Upper lobe of right lung (tissue), 1 donor: ENCODE results near the gene CCSAP. TPM values are rescaled to one million over a fixed set of nuclear protein-coding genes. Genes with fewer than 3 reads are reported as not detected.

Source experiments
- ATAC-seq: fragments of 200-7000 bp; cut with Tn5 transposase; one replicate; pipeline ENCODE4 v1.9.1; 2020; ENCODE audit warnings: mild to moderate bottlenecking, moderate library complexity
- DNase-seq: peaks from one replicate; pipeline ENCODE4 v3.0.0-alpha.2; 2020
- H3K27ac ChIP-seq: fragments of 200-600 bp; one replicate; pipeline ENCODE4 v1.8.0; 2022
- H3K27me3 ChIP-seq: fragments of 200-600 bp; one replicate; pipeline ENCODE4 v1.8.0; 2022; ENCODE audit warnings: mild to moderate bottlenecking
- H3K36me3 ChIP-seq: fragments of 200-600 bp; one replicate; pipeline ENCODE4 v1.8.0; 2022
- H3K4me1 ChIP-seq: fragments of 200-600 bp; one replicate; pipeline ENCODE4 v1.8.0; 2022
- H3K4me3 ChIP-seq: fragments of 200-600 bp; one replicate; pipeline ENCODE4 v1.8.0; 2022; ENCODE audit warnings: mild to moderate bottlenecking
- H3K9me3 ChIP-seq: fragments of 200-600 bp; one replicate; pipeline ENCODE4 v1.8.0; 2022
- CTCF ChIP-seq: fragments of 200-600 bp; IDR thresholded peaks from one replicate; pipeline ENCODE4 v1.8.0; 2022; ENCODE audit warnings: antibody characterized with exemption
- intact Hi-C: fragments of 100-400 bp; cut with DNase I; formaldehyde crosslinking; loops from one replicate; pipeline ENCODE4 v1.11.0; 2022
- total RNA-seq: library from RNA; stranded (reverse); fragmentation: NEBNext Ultra II Directional; extraction: Animal tissue kit (Norgen Biotek cat#: 25700); gene quantifications from one replicate; pipeline ENCODE4 v1.2.1, GENCODE V29; 2021
- donor health status: DM: no; HTN: yes; CAD: no; lungs with severe emphysema.

The CCSAP gene
- total RNA-seq, 1 donor from 2014 or later, result 9.1 TPM

DNA sequence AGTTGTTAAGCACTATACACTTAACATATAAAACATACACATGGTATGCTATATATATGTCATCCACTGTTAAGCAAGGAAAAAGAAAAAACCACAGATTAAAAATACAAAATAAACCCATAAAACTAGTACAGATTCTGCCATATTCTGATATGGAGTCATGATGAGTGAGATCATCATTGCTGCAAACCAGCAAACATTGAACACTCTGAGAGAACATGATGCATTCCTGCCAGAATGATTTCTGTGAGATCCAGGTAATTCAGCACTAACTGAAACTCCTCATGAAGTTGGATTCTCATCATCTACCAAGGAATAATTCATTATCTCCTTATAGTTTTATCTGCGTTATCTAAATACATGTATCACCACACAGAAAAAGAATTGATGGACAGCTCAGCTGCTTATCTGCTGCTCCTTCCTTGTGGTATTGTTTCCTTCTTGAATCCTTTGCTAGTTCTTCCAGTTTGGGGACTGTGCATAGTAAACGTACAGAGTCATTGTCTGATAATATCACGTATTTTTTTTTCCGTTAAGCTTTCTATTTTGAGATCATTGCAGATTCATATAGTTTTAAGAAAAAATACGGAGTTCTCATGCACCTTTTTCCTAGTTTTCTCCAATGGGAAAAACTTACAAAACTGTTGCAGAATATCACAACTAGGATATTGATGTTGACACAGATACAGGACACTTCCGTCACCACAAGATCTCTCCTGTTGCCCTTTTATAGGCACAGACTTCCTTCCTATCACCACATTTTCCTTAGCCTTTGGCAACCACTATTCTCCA lies 62.6 kb downstream of the CCSAP start:
- no peaks in the 10 kb centered on the region for H3K36me3 ChIP-seq
- intact Hi-C loops, result no loop called here
- ATAC-seq, result no peak
- no peak for DNase-seq
- no peaks in the 10 kb centered on the region for H3K27me3 ChIP-seq
- TF ChIP-seq CTCF, result no peak
- H3K4me3 ChIP-seq, result no peak overlapping the region
- H3K27ac ChIP-seq, result no peak overlapping the region
- H3K9me3 ChIP-seq, result no peaks in the 10 kb centered on the region
- peaks cover 4% of the 10 kb centered on the region for H3K4me1 ChIP-seq

DNA sequence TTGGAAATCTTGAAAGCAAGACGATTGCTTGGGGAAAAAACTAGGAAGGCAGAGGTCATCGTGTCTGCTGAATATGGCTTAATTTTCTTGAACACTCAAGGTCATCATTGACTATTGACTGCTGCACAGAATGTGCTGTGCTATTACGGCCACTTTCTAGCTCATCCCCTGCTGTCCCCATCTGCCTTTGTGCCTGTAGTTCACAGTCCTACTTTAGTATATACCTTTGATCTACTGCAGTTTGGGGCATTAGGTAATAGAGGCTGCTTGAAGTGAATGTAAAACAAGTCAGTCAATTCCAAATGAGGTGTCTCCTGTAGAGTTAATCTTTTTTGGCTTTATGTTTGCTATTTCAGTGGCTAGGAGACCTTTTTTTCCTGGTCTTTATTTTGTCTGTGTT lies 63.6 kb downstream of the CCSAP start:
- DNase-seq (no peak), ATAC-seq (peak; percentile 25)
- Histone ChIP-seq H3K4me1 (peaks cover 7% of the 10 kb centered on the region), H3K27me3 (no peaks in the 10 kb centered on the region), H3K27ac (no peak overlapping the region), H3K36me3 (no peaks in the 10 kb centered on the region), H3K9me3 (no peaks in the 10 kb centered on the region), H3K4me3 (no peak overlapping the region)
- no peak for TF ChIP-seq CTCF
- intact Hi-C loops, result no loop called here

GRCh38 chr1:229278120-229278741 lies 64.6 kb downstream of the CCSAP start:
- DNase-seq (no peak), ATAC-seq (no peak)
- H3K27ac ChIP-seq, result no peak overlapping the region
- no peaks in the 10 kb centered on the region for H3K9me3 ChIP-seq
- intact Hi-C loops, result no loop called here
- H3K4me1 ChIP-seq, result peaks cover 17% of the 10 kb centered on the region
- H3K4me3 ChIP-seq, result no peak overlapping the region
- TF ChIP-seq CTCF, result no peak
- no peaks in the 10 kb centered on the region for H3K36me3 ChIP-seq
- H3K27me3 ChIP-seq, result no peaks in the 10 kb centered on the region

DNA sequence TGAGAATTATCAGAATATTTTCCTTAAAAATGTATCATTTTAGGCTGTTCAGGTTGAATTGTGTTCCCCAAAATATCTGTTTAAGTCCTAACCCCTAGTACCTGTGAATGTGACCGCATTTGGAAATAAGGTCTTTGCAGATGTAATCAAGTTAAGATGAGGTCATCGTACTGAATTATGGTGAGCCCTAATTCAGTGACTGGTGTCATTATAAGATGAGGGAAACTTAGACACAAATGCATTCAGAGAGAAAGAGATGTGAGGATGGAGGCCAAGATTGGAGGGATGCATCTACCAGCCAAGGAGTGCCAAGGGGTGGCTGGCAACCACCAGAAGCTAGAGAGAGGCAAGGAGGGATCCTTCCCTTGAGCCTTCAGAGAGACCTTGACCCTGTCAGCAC lies 67.8 kb downstream of the CCSAP start:
- Histone ChIP-seq H3K4me3 (no peak overlapping the region), H3K36me3 (no peaks in the 10 kb centered on the region), H3K27me3 (no peaks in the 10 kb centered on the region), H3K27ac (no peak overlapping the region), H3K9me3 (no peaks in the 10 kb centered on the region), H3K4me1 (peaks cover 31% of the 10 kb centered on the region)
- ATAC-seq, result no peak
- intact Hi-C loops, result no loop called here
- no peak for TF ChIP-seq CTCF
- no peak for DNase-seq

- ATAC-seq (peak; percentile 46), DNase-seq (no peak)
- Histone ChIP-seq H3K4me3 (no peak overlapping the region), H3K27ac (no peak overlapping the region), H3K36me3 (no peaks in the 10 kb centered on the region), H3K9me3 (no peaks in the 10 kb centered on the region), H3K4me1 (peaks cover 26% of the 10 kb centered on the region), H3K27me3 (no peaks in the 10 kb centered on the region)
- no peak for TF ChIP-seq CTCF
- intact Hi-C loops, result no loop called here
These were observed 69.2 kb downstream of the CCSAP start for GRCh38 chr1:229273507-229274232.
